HG03060 (cell line): Measurements from ENCODE around the gene MTA3.
A peak's percentile ranks its signal among the peaks of the same experiment; 100 is the strongest.

ENCODE experiments used
- ATAC-seq: cut with Tn5 transposase; IDR thresholded peaks from one replicate; pipeline ENCODE4 v1.9.1; 2021; ENCODE audit warnings: low read depth, moderate number of reproducible peaks; ENCODE audit not compliant: unreplicated experiment

The MTA3 gene

DNA sequence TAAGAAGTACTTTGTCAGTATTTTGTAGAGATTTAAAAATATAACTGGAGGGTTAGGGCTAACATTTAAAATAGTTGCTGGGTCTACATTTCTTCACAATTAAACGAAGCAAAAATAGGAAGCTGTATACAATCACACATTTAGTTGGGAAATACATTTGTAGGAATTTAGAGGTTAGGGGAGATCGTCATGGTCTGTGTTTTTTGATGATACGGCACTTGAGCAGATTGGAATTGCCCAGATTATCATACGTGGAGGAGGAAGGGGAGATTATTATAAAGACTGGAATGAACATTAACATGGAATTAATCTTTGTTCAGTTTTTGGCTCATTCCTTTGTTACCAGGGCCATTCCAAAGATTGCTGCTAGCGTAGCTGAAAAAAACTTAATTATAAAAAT lies 84.6 kb downstream of the MTA3 start:
- no peak for ATAC-seq

DNA sequence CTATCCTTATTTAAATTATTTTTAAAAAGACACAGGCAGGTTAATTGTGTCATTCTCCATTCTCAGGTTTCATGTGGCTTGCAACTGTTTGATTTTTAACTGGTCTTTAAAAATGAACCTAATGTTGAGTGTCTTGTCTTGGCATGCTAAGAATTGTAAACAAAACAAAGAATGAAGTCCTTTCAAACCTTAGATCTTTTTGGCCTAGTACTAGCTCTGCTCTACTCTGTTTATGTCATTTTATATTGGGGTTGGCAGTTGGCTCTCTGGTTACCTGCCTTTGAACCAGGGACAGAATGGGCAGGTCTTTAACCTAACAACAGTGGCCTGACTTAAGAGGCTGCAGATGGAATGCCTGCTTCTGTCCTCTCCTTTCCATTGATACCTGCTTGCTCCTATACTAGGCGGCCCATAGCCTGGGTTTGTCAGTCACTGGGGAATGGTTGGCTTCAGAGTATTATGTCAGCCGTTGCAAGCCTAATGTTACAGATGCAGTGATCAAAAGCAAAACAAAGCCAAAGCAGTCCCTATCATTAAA lies 85.5 kb downstream of the MTA3 start:
- no peak for ATAC-seq

DNA sequence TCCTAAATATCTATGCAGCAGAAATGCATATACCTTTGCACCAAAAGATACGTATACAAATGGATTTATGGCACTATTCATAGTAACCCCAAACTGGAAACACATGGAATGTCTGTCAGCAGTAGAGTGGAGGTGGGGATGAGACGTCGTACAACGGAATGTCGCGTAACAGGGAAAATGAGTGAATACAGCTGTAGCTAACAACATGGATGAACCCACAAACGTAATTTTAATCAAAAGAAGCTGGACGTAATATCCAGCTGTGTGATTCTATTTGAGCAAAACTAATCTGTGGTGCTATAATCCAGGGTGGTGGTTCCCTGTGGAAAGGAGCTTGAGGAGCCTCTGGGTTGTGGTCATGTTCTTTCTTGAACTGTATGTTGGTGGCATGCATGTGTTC lies 89.9 kb downstream of the MTA3 start:
- ATAC-seq = no peak

DNA sequence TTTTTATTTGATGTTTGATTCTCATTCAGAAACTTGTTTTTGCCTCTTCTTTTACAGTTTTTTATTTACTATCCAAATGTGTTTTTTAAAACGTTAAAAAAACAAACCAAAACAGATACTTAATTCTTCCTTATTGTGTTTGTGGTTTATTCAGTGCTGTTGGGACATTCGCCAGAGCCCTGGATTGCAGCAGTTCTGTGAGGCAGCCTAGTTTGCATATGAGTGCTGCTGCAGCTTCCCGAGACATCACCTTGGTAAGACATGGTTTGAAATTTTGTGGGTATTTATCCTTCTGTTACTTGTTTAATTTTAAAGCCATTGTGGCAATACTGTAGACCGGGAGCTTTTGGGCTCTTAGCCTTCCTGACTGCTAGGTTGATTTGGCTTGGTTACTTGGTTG lies 91.2 kb downstream of the MTA3 start:
- ATAC-seq = no peak

DNA sequence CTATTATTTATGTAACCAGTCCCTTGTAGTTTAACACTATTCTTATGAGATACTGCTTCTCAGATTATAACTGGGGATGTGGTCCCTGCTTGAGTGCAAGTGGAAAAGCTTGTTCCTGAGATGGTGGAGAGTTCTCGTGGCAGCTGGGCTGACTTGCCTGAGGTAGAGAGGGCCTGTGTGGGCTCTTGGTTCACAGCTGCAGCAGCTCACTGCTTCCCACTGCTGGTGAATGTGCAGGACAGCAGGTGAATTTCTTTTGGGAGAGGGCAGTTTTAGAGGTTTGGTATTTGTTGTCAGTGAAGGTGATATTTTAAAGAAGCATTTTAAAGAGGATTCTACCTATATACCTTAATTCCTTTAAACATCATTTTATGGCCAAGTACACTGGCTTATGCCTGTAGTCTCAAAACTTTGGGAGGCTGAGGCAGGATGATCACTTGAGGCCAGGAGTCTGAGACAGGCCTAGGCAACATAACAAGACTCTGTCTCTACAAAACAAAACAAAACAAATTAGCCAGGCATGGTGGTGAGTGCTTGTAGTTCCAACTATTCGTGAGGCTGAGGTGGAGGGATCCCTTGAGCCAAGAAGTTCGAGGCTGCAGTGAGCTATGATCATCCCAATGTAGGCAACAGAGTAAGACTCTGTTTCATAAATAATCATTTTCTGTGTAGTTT lies 94.8 kb downstream of the MTA3 start:
- peak; percentile 64 for ATAC-seq

DNA sequence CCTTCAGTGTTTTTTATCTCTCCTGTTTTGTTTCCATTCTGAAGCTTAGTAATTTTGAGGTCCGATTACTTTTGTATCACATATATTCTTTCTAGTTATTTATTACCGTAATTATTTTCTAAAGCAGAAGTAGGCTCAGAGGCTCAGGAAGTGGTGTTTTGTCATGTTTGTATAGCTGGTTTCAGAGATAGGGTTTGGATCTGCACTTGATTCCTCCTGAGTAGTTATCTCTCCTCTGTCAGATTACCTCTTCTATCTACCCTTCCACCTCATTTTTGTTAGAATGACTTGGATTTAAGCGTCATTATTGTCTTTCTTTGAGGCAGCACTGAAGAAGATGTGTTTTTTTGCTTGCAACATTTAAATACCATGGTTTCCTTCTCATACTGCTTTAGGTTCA lies 95.4 kb downstream of the MTA3 start:
- ATAC-seq = no peak

DNA sequence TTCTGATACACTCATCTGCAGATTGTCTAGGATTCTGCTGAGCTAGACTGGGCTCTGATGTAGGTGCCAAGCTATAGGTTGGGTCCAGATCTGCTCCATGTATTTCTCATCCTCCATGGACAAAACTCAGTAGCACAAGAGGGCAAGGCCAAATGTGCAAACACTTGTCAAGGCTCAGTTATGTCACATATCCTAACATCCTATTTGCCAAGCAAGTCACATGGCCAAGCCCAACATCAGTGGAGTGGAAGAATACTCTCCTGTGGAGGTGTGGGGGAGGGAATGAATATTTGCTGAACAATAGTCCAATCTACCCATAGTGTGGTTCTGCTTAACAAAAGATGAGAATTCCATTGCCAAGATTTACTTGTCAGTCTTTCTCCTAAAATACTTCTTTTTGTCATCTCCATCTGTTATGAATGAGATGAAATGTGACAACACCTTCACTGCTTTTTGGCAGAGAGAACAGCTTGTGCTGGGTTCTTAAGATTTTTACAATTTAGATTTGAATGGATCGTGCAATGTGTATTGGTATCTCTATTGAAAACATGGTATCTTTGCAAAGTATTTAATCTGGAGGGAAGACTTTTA lies 105.7 kb downstream of the MTA3 start:
- no peak for ATAC-seq

DNA sequence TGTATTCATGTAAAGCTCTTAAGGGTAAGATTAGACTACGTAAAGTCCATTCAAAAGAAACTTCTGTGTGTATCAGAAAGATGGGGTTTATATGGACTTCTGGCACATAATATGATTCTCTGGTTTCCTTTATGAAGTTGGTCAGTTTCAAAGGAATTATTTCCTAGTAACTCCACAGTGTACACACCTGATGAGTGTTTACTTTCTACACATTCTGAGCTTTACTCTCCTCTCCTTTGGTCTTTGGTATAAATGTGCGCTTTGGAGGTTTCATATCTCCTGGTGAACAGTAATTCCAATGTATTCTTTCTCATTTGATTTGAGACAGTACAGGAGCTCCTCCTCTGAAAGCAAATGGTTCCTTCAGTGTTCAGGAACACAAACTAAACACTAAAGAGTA lies 107.4 kb downstream of the MTA3 start:
- no peak for ATAC-seq

DNA sequence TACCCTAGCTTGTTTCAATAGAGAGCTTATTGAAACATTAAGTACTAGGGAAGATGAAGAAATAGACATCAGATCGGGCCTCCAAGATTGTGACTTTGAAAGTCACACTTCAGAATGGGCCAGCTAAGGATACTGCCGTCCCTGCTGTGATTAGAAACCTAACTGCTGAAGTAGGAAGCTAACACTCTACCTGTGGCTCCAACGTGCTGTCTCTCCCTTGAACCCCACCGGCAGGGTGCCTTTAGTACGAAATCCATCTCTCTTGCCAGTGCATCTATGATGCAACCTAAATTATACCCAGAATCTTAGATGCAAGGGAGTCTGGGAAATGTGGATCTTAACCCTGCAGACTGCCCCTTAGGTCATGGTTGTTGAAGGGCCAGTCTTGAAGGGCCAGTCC lies 116.9 kb downstream of the MTA3 start:
- no peak for ATAC-seq

DNA sequence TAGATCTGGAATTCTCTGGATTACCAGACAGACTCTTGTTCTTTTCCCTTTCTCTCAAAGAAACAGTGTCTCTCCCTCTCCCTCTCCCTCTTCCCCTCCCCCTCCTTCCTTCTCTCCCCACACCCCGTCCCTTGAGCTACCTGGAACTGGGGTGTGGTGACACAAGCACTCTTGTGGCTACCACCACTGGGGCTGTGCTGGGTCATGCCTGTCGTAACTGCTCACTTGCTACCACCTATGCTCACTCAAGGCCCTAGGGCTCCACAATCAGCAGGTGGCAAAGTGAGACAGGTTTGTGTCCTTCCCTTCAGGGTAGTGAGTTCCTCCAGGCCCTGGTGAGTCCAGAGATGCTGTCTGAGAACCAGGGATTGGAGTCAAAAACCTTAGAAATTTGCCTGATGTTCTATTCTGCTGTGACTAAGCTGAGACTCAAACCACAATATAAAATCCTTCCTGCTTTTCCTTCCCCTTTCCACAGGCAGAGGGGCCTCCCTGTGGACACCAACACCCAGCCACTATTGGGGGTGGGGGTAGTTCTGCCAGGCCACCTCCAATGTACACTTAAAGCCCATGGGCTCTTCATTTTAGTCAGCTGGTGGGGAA lies 124.7 kb downstream of the MTA3 start:
- ATAC-seq = no peak

DNA sequence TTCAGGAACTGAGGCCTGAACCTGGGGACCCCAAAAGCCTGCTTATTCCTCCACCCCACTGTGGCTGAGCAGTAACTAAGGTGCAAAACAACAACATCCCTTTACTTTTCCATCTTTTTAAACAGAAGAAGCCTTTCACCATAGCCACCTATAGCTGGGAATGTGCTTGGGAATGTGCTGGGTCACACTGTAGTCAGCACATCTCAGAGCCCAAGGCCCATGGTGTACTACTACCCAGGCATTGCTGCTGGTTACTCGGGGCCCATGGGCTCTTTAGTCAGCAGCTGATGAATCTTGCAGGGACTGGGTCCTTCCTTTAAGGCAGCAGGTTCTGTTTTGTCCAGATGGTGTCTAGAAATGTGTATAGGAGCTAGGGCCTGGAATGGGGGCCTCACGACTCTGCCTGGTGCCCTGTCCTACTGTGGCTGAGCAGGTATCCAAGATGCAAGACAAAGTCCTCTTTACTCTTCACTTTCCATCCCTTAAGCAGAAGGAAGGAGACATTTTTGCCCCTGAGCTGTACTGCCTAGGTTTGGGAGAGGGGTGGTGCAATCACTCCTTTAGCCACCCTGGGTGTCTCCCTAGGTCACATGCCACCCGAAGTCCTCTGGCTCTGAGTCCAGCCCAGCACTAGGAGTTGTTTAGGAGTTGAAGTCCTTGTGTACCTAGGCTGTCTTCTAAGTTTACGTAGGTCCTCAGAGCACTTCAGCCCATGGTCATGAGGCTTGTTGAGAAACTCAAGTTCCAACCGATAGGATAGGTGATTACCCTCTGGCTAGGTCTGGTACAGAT lies 125.5 kb downstream of the MTA3 start:
- ATAC-seq = no peak

DNA sequence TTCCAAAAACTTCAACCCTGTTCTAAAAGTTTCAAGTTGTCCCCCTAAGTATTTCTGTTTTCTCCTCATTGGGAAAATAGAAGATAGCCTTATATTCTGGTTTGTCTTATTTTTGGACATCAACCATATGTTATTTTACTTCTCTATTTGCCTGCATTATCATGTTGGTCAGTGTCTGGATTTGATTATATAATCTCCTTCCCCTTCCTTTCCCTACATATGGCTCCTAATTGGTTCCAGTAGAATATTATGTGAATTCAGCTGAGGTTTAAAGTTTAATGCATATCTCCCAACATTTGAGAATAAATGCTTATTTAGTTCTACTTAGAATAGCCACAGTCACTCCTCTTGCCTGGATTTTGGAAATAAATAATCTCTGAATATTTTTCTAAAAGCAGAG lies 128.6 kb downstream of the MTA3 start:
- no peak for ATAC-seq

DNA sequence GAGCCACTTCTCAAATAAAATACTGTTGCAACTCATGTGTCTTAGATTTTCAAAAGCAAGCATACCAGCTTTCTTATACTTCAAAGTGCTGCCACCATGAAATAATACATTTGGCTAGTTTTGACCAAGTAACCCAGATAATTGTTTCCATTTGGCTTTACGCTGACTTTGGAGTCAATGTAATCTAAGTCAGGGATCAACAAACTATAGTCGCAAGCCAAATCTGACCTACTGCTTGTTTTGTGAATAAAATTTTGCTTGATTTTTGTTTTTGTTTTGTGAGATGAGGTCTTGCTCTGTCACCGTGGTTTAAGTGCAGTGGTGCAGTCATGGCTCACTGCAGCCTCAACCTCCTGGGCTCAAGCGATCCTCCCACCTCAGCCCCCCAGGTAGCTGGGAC lies 130.5 kb downstream of the MTA3 start:
- no peak for ATAC-seq

DNA sequence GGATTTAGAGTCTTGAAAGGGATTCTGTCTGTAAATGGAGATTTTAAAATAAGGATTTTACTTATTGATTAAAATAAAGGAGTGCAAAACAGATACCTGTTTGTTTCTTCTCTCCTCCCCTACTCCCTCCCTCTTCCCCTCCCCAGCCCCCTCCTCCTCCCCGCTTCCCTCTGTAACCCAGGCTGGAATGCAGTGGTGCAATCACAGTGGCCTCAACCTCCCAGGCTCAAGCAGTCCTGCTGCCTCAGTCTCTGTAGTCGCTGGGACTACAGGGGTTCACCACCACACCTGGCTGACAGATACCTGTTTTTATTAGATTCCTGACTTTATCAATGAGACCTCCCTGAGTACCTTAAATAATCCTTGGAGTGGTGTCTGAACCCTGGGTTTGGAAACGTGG lies 138.4 kb downstream of the MTA3 start:
- ATAC-seq = no peak

DNA sequence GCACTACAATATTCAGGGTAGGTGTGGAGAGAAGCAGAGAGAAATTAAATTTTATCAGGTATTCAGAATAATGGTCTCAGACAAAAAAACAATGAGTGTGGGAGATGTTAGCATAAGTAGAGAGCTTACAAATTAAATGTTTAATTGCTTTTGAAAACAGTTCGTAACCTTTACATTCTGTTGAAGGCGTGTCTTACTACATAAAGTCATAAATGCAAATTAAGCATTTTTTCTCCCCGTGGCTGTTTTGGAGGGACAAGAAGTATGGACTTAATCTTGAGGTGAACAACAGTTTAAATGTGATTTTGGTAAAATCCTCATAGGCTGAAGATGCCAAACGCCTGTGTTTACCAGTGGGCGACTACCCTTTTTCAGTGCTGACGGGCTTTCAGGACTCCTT lies 139.7 kb downstream of the MTA3 start:
- no peak for ATAC-seq

DNA sequence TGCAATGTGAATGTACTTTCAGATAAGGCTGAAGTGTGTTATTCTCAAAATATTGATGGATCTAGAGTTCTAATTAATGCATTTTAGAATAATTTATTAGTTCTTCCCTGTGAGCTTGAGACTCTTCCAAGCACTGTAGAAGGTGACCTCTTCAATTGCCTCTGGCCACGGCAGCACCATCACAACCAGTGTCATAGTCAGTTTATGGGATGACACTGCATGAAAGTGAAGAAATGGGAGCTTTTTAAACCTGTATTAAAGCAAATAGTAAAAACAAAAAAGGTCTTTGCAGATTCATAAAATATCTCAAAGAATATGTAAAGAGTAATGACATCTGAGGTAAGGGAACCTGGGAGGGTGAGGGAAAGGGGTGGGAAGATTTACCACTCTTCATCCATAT lies 143.5 kb downstream of the MTA3 start:
- no peak for ATAC-seq

DNA sequence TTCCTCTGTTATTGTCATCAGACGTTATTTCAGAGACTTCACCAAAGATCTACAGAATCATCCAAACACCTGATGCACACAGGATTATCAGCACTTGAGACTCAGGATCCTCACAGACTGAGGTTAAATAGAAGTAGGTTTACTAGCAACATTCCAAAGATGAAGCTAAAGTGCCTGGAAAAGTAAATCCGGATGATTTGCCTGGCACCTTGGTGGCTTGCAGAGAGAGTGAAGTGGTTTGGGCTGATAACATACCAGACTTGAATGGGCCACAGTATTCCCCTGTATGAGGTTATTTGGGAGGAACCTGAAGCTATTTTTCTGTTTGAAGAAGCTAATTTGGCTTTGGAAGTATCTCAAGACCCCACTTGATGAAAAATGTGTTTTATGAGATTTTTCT lies 144.5 kb downstream of the MTA3 start:
- ATAC-seq = no peak

DNA sequence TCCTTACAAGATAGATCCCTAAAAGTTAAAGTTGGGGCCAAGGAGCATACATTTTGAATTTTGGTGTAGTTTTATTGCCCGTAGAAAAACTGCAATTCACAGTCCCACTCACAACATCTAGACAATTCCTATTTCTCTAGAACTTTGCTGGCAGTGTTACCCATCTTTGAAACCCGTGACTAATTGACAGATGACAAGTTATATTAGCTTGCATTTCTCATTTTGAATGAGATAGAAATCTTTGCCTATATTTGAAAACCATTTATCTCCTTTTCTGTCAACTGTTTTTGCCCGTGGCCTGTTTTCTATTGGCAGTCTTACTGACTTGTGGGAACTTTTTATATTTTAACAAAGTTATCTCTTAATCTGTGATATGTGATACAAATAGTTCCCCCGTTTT lies 145.5 kb downstream of the MTA3 start:
- ATAC-seq = no peak

DNA sequence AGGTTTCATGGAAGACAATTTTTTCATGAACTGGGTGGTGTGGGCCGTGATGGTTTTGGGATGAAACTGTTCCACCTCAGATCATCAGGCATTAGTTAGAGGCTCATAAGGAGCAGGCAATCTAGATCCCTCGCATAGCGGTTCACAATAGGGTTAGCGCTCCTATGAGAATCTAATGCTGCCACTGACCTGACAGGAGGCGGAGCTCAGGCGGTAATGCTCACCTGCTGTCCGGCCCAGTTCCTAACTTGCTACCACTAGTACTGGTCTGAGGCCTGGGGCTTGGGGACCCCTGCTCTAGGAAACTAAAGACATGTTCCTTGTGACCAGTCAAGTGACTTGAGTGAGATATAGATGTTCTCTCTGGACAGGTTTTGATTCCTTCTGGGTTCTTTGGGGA lies 146.3 kb downstream of the MTA3 start:
- no peak for ATAC-seq

DNA sequence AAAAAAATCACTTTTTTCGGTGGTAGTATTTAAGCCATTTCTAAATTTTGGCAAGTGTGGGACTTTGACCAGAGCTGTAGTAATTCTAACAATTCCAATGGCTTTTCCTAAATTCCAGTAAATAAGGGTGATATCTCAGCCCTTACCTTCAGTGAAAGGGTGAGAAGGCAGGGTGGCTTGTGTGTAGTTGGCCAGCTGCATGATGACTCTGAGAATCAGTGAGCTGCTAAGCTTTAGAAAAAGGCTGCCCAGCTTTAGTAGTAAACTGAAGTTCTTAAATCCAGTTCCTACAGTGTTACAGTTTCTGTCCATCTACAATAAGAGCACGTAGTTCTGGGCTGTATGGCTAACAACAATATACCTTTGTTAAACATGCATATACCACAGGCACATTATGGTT lies 153.5 kb downstream of the MTA3 start:
- no peak for ATAC-seq
